ENCODE results near the gene CCDC91.

Gene CCDC91

DNA sequence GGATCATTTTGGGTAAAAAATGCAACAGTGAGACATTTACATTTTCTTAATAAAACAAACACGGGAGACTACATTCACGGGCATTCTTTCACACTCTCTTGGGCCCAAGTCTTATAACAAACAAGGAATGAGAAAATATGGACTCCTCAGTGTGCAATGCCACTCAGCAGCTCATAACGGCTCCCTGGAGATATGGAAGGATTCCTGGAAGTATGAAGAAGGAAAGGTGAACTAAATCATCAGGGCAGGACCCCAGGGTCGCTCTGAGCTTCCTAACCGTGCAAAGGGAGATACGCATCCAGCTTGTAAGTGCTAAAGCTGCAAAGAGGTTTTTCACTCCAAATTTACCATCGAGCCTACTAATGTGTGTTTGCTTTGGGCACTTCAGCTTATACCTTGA is 33.5 kb upstream of the CCDC91 start:
- Histone ChIP-seq H3K36me3 (ENCODE audit: control insufficient read depth in 2 of 2, insufficient read depth in 1 of 2, low read length in 2 of 2) (no peaks in the 10 kb centered on the region), H3K4me3 (ENCODE audit: low read depth, low read length) (no peak overlapping the region), H3K4me1 (ENCODE audit: control insufficient read depth, insufficient read depth, low read length) (no peaks in the 10 kb centered on the region), H3K27ac (ENCODE audit: extremely low read depth, low read depth, low read length) (no peak overlapping the region), H3K9me3 (ENCODE audit: control insufficient read depth, insufficient read depth, low read depth, low read length) (no peaks in the 10 kb centered on the region)
- ChIA-PET CTCF (interaction anchor here (0.8 to 1.1 kb wide), 2 partner anchors 216 to 450 kb away, joined by 3 to 6 read pairs; no protein-coding TSS in a partner anchor), POLR2A (no interaction called here)
- no peak for TF ChIP-seq ZNF24 (tag by site-specific recombination; IDR thresholded peaks at IDR 0.05)
- no peak for TF ChIP-seq ZNF16 (tag by site-specific recombination; IDR thresholded peaks at IDR 0.05; ENCODE audit: low read depth)
- TF ChIP-seq ZNF302 (tag by site-specific recombination; IDR thresholded peaks at IDR 0.05; ENCODE audit: low read depth): no peak
- TF ChIP-seq, protein P1, sequence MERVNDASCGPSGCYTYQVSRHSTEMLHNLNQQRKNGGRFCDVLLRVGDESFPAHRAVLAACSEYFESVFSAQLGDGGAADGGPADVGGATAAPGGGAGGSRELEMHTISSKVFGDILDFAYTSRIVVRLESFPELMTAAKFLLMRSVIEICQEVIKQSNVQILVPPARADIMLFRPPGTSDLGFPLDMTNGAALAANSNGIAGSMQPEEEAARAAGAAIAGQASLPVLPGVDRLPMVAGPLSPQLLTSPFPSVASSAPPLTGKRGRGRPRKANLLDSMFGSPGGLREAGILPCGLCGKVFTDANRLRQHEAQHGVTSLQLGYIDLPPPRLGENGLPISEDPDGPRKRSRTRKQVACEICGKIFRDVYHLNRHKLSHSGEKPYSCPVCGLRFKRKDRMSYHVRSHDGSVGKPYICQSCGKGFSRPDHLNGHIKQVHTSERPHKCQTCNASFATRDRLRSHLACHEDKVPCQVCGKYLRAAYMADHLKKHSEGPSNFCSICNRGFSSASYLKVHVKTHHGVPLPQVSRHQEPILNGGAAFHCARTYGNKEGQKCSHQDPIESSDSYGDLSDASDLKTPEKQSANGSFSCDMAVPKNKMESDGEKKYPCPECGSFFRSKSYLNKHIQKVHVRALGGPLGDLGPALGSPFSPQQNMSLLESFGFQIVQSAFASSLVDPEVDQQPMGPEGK (tag by site-specific recombination; IDR thresholded peaks at IDR 0.05): no peak
- TF ChIP-seq, protein P2, sequence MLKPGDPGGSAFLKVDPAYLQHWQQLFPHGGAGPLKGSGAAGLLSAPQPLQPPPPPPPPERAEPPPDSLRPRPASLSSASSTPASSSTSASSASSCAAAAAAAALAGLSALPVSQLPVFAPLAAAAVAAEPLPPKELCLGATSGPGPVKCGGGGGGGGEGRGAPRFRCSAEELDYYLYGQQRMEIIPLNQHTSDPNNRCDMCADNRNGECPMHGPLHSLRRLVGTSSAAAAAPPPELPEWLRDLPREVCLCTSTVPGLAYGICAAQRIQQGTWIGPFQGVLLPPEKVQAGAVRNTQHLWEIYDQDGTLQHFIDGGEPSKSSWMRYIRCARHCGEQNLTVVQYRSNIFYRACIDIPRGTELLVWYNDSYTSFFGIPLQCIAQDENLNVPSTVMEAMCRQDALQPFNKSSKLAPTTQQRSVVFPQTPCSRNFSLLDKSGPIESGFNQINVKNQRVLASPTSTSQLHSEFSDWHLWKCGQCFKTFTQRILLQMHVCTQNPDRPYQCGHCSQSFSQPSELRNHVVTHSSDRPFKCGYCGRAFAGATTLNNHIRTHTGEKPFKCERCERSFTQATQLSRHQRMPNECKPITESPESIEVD (tag by site-specific recombination; IDR thresholded peaks at IDR 0.05): no peak
- no peak for TF ChIP-seq ZNF140 (tag by site-specific recombination; IDR thresholded peaks at IDR 0.05)
- TF ChIP-seq ZNF184 (tag by site-specific recombination; IDR thresholded peaks at IDR 0.05): no peak
- TF ChIP-seq ZNF843 (tag by site-specific recombination; IDR thresholded peaks at IDR 0.05): no peak
- TF ChIP-seq ZNF624 (tag by site-specific recombination; IDR thresholded peaks at IDR 0.05): no peak
- TF ChIP-seq TRIM28 (IDR thresholded peaks at IDR 0.05; ENCODE audit: borderline replicate concordance, low read length): no peak
- TF ChIP-seq ZNF529 (tag by site-specific recombination; IDR thresholded peaks at IDR 0.05; ENCODE audit: insufficient replicate concordance): no peak
- no peak for TF ChIP-seq ZNF133 (tag by site-specific recombination; IDR thresholded peaks at IDR 0.05)
- TF ChIP-seq ZNF2 (tag by site-specific recombination; IDR thresholded peaks at IDR 0.05): no peak
- no peak for TF ChIP-seq ZNF610 (tag by site-specific recombination; IDR thresholded peaks at IDR 0.05; ENCODE audit: borderline replicate concordance)
- TF ChIP-seq, protein P3, sequence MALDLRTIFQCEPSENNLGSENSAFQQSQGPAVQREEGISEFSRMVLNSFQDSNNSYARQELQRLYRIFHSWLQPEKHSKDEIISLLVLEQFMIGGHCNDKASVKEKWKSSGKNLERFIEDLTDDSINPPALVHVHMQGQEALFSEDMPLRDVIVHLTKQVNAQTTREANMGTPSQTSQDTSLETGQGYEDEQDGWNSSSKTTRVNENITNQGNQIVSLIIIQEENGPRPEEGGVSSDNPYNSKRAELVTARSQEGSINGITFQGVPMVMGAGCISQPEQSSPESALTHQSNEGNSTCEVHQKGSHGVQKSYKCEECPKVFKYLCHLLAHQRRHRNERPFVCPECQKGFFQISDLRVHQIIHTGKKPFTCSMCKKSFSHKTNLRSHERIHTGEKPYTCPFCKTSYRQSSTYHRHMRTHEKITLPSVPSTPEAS (tag by site-specific recombination; IDR thresholded peaks at IDR 0.05): no peak
- TF ChIP-seq, protein P4, sequence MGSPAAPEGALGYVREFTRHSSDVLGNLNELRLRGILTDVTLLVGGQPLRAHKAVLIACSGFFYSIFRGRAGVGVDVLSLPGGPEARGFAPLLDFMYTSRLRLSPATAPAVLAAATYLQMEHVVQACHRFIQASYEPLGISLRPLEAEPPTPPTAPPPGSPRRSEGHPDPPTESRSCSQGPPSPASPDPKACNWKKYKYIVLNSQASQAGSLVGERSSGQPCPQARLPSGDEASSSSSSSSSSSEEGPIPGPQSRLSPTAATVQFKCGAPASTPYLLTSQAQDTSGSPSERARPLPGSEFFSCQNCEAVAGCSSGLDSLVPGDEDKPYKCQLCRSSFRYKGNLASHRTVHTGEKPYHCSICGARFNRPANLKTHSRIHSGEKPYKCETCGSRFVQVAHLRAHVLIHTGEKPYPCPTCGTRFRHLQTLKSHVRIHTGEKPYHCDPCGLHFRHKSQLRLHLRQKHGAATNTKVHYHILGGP (tag by site-specific recombination; IDR thresholded peaks at IDR 0.05): no peak
- no peak for TF ChIP-seq ZNF623 (tag by site-specific recombination; IDR thresholded peaks at IDR 0.05)
- no peak for TF ChIP-seq ZSCAN16 (tag by site-specific recombination; IDR thresholded peaks at IDR 0.05)

DNA sequence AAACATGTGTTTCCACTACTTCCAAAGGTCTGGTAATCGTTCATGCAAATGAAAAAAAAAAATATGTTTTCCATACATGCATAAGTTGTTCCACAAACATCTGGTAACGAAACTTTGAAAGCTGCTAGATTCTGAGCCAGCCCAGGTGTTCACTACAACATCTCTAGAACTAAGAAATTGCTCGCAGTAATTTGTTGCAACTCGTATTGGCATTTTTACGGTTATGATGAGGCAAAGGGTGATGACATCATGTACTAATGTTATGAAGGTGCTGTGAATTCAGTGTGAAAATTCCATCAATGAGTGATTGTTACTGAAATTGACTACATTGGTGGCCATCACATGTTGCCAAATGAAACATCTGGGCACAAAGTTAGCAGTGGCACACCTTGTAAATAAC is 31.9 kb upstream of the CCDC91 start:
- no peaks in the 10 kb centered on the region for H3K9me3 ChIP-seq (ENCODE audit: control insufficient read depth, insufficient read depth, low read depth, low read length)
- H3K4me3 ChIP-seq (ENCODE audit: low read depth, low read length): no peak overlapping the region
- H3K4me1 ChIP-seq (ENCODE audit: control insufficient read depth, insufficient read depth, low read length): no peaks in the 10 kb centered on the region
- no peaks in the 10 kb centered on the region for H3K36me3 ChIP-seq (ENCODE audit: control insufficient read depth in 2 of 2, insufficient read depth in 1 of 2, low read length in 2 of 2)
- no peak overlapping the region for H3K27ac ChIP-seq (ENCODE audit: extremely low read depth, low read depth, low read length)
- POLR2A ChIA-PET: no interaction called here
- CTCF ChIA-PET: no interaction called here
- TF ChIP-seq ZSCAN23 (tag by site-specific recombination; IDR thresholded peaks at IDR 0.05) (no peak), ZNF138 (tag by site-specific recombination; IDR thresholded peaks at IDR 0.05; ENCODE audit: borderline replicate concordance) (no peak), GFI1B (tag by site-specific recombination; IDR thresholded peaks at IDR 0.05) (no peak), ZNF112 (tag by site-specific recombination; IDR thresholded peaks at IDR 0.05) (no peak), ZNF16 (tag by site-specific recombination; IDR thresholded peaks at IDR 0.05; ENCODE audit: low read depth) (no peak), ZNF600 (tag by site-specific recombination; IDR thresholded peaks at IDR 0.05) (no peak), KLF9 (tag by site-specific recombination; IDR thresholded peaks at IDR 0.05; ENCODE audit: low read depth) (no peak), ZNF274 (IDR thresholded peaks at IDR 0.05; ENCODE audit: low read length) (no peak), ZNF274 (tag by site-specific recombination; IDR thresholded peaks at IDR 0.05; ENCODE audit: borderline replicate concordance) (no peak), ZNF433 (tag by site-specific recombination; IDR thresholded peaks at IDR 0.05; ENCODE audit: low read depth) (no peak), ZNF311 (tag by site-specific recombination; IDR thresholded peaks at IDR 0.05; ENCODE audit: borderline replicate concordance) (no peak), ZNF302 (tag by site-specific recombination; IDR thresholded peaks at IDR 0.05; ENCODE audit: low read depth) (no peak), BCL11B (tag by site-specific recombination; IDR thresholded peaks at IDR 0.05; ENCODE audit: low read depth) (no peak)
- TF ChIP-seq, protein P5, sequence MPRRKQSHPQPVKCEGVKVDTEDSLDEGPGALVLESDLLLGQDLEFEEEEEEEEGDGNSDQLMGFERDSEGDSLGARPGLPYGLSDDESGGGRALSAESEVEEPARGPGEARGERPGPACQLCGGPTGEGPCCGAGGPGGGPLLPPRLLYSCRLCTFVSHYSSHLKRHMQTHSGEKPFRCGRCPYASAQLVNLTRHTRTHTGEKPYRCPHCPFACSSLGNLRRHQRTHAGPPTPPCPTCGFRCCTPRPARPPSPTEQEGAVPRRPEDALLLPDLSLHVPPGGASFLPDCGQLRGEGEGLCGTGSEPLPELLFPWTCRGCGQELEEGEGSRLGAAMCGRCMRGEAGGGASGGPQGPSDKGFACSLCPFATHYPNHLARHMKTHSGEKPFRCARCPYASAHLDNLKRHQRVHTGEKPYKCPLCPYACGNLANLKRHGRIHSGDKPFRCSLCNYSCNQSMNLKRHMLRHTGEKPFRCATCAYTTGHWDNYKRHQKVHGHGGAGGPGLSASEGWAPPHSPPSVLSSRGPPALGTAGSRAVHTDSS (tag by site-specific recombination; IDR thresholded peaks at IDR 0.05): no peak

Data from HEK293 (cell line).